Panc1 (cell line): Measurements from ENCODE around the gene IDI1. TPM values are rescaled to one million over a fixed set of nuclear protein-coding genes. Genes with fewer than 3 reads are reported as not detected.

Experiments
- ATAC-seq: fragments of 200-7000 bp; cut with Tn5 transposase; 2 replicates; pipeline ENCODE4 v1.9.1; 2020; ENCODE audit warnings: mild to moderate bottlenecking, moderate library complexity
- BruUV-seq: library from RNA; stranded (reverse); fragments of 400-500 nt; replicated peaks from 2 replicates; lab custom pipeline; 2021; lab: Mats Ljungman, UMichigan
- CTCF ChIA-PET: fragments of 300-600 bp; sonication (Branson Sonifier 250); formaldehyde crosslinking; loops from one replicate; lab custom pipeline; 2022; ENCODE audit warnings: antibody characterized with exemption; lab: Charles Lee
- POLR2A ChIA-PET: fragments of 300-600 bp; sonication (Branson Sonifier 250); formaldehyde crosslinking; loops from one replicate; lab custom pipeline; 2022; ENCODE audit warnings: antibody characterized with exemption; lab: Charles Lee
- DNase-seq: peaks from one replicate; pipeline ENCODE4 v3.0.0-alpha.2; 2010; ENCODE audit warnings: low read depth, low spot score
- H3K27ac ChIP-seq: 2 replicates; pipeline ENCODE4 v1.5.1; 2011; ENCODE audit warnings: mild to moderate bottlenecking, low read length, inconsistent platforms
- H3K27me3 ChIP-seq: fragments of 200-500 bp; sonication (Bioruptor generic); 2 replicates; pipeline ENCODE4 v1.6.0; 2014; ENCODE audit warnings: low read length, inconsistent platforms; ENCODE audit not compliant: control insufficient read depth, insufficient read depth
- H3K36me3 ChIP-seq: fragments of 200-500 bp; sonication (Bioruptor generic); 2 replicates; pipeline ENCODE4 v1.5.1; 2014; ENCODE audit warnings: inconsistent platforms, mild to moderate bottlenecking, low read length, moderate library complexity; ENCODE audit not compliant: control insufficient read depth, insufficient read depth
- H3K4me1 ChIP-seq: 2 replicates; pipeline ENCODE4 v1.5.1; 2011; ENCODE audit warnings: inconsistent platforms, mild to moderate bottlenecking, low read length, moderate library complexity; ENCODE audit not compliant: control insufficient read depth, insufficient read depth
- H3K4me3 ChIP-seq, 2 experiments: 2 replicates each; pipeline ENCODE4 v1.5.1; 2011 to 2012; ENCODE audit warnings: low read depth in 2 of 2, low read length in 2 of 2, mild to moderate bottlenecking in 2 of 2, inconsistent platforms in 1 of 2, moderate library complexity in 1 of 2
- H3K9me3 ChIP-seq: fragments of 200-500 bp; sonication (Bioruptor generic); 2 replicates; pipeline ENCODE4 v1.5.1; 2014; ENCODE audit warnings: low read depth, mild to moderate bottlenecking, inconsistent platforms, low read length, moderate library complexity; ENCODE audit not compliant: control insufficient read depth, insufficient read depth
- CTCF ChIP-seq: fragments of 450-650 bp; IDR thresholded peaks from 2 replicates; pipeline ENCODE4 v1.5.1; 2017; ENCODE audit warnings: mild to moderate bottlenecking
- POLR2AphosphoS5 ChIP-seq: IDR thresholded peaks from 2 replicates; pipeline ENCODE4 v1.6.1; 2012; ENCODE audit warnings: mild to moderate bottlenecking, low read depth, low read length, moderate library complexity
- SIN3A ChIP-seq: IDR thresholded peaks from 2 replicates; pipeline ENCODE4 v1.6.1; 2012; ENCODE audit warnings: low read depth, mild to moderate bottlenecking, low read length, moderate library complexity, borderline replicate concordance; ENCODE audit not compliant: insufficient read depth
- TCF7L2 ChIP-seq: IDR thresholded peaks from 2 replicates; pipeline ENCODE4 v1.6.1; 2011; ENCODE audit warnings: mild to moderate bottlenecking, low read depth, low read length, inconsistent platforms
- in situ Hi-C: cut with HindIII; loops from 2 replicates; pipeline ENCODE4 v1.10.0; 2016; ENCODE audit warnings: low sequenced_read_pairs, low pct_unique_long_range_greater_than_20kb
- intact Hi-C: fragments of 100-400 bp; cut with micrococcal nuclease; formaldehyde crosslinking; loops from one replicate; pipeline ENCODE4 v1.10.0; 2022; ENCODE audit not compliant: unreplicated experiment
- total RNA-seq: library from RNA; stranded (reverse); gene quantifications from one replicate; pipeline ENCODE4 v1.2.1, GENCODE V29; 2021; ENCODE audit not compliant: unreplicated experiment
- TF ChIP-seq, protein P1 (sequence below), 2 experiments: IDR thresholded peaks; 2 replicates each; pipeline ENCODE4 v1.6.1; 2011 to 2012; ENCODE audit warnings: low read depth in 2 of 2, control low read depth in 1 of 2, low read length in 1 of 2, mild to moderate bottlenecking in 1 of 2, moderate library complexity in 1 of 2; ENCODE audit not compliant: insufficient read depth in 1 of 2

Gene IDI1
- total RNA-seq, 1 experiment from 2014 or later = 47.9 TPM

DNA sequence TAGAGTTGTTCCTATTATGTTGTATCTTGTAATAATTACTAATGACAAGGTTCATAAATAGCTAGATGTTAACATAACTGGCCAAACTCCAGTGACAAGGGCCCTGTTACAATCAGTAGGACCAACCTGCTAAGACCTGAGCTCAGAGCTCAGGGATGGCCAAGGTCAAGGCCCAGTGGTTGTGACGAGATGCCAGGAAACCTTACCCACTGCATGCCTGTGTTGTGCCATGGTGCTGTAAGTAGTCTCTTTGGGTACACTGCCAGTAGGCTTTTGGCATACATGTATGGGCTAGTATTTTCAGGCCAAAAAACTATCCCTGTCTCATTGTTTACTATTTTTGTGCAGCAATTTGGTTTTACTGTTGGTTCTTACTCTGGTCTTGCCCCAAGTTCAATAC lies 15.3 kb downstream of the IDI1 start:
- intact Hi-C loops = no loop called here
- BruUV-seq = no TSS peak
- ChIA-PET POLR2A (interaction anchor here (0.5 kb wide), 1 partner anchor 15 kb away, joined by 4 read pairs; the partner anchor contains the start of gene IDI1), CTCF (no interaction called here)
- Histone ChIP-seq H3K4me1 (no peaks in the 10 kb centered on the region), H3K9me3 (no peaks in the 10 kb centered on the region), H3K27ac (no peak overlapping the region), H3K27me3 (no peaks in the 10 kb centered on the region), H3K4me3 (no peak overlapping the region), H3K36me3 (no peaks in the 10 kb centered on the region)
- no peak for DNase-seq
- TF ChIP-seq POLR2AphosphoS5 (no peak), SIN3A (no peak)
- TF ChIP-seq, protein P1, sequence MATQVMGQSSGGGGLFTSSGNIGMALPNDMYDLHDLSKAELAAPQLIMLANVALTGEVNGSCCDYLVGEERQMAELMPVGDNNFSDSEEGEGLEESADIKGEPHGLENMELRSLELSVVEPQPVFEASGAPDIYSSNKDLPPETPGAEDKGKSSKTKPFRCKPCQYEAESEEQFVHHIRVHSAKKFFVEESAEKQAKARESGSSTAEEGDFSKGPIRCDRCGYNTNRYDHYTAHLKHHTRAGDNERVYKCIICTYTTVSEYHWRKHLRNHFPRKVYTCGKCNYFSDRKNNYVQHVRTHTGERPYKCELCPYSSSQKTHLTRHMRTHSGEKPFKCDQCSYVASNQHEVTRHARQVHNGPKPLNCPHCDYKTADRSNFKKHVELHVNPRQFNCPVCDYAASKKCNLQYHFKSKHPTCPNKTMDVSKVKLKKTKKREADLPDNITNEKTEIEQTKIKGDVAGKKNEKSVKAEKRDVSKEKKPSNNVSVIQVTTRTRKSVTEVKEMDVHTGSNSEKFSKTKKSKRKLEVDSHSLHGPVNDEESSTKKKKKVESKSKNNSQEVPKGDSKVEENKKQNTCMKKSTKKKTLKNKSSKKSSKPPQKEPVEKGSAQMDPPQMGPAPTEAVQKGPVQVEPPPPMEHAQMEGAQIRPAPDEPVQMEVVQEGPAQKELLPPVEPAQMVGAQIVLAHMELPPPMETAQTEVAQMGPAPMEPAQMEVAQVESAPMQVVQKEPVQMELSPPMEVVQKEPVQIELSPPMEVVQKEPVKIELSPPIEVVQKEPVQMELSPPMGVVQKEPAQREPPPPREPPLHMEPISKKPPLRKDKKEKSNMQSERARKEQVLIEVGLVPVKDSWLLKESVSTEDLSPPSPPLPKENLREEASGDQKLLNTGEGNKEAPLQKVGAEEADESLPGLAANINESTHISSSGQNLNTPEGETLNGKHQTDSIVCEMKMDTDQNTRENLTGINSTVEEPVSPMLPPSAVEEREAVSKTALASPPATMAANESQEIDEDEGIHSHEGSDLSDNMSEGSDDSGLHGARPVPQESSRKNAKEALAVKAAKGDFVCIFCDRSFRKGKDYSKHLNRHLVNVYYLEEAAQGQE (IDR thresholded peaks at IDR 0.05; ENCODE audit: insufficient read depth in 1 of 2, low read depth in 2 of 2, low read length in 1 of 2) = no peak
- ATAC-seq = no peak
- in situ Hi-C loops = no loop called here

- intact Hi-C loops = no loop called here
- BruUV-seq = no TSS peak
- Histone ChIP-seq H3K4me3 (no peak overlapping the region), H3K27me3 (no peaks in the 10 kb centered on the region), H3K36me3 (no peaks in the 10 kb centered on the region), H3K9me3 (no peaks in the 10 kb centered on the region), H3K4me1 (no peaks in the 10 kb centered on the region), H3K27ac (no peak overlapping the region)
- DNase-seq = no peak
- ATAC-seq = no peak
- ChIA-PET POLR2A (no interaction called here), CTCF (no interaction called here)
- in situ Hi-C loops = no loop called here
- TF ChIP-seq CTCF = no peak
- no peak for TF ChIP-seq TCF7L2
- TF ChIP-seq, protein P1 (IDR thresholded peaks at IDR 0.05; ENCODE audit: insufficient read depth in 1 of 2, low read depth in 2 of 2, low read length in 1 of 2) = no peak
- no peak for TF ChIP-seq POLR2AphosphoS5
- no peak for TF ChIP-seq SIN3A
Measured at GRCh38 chr10:1029838-1030237, 19.1 kb downstream of the IDI1 start.
